Gastroesophageal sphincter (tissue), 4 donors: ENCODE results near the gene ATP6V0A4. TPM values are rescaled to one million over a fixed set of nuclear protein-coding genes. Genes with fewer than 3 reads are reported as not detected.
"Not testable (repeated sequence)": the region's sequence is repeated elsewhere in the genome, so short reads cannot be mapped to it uniquely, and the experiment has no call there.

Source experiments
- ATAC-seq: fragments of 150-250 bp; one replicate; pipeline ENCODE4 v1.9.1; 2016; ENCODE audit warnings: mild to moderate bottlenecking, moderate library complexity
- H3K27ac ChIP-seq, 4 donors: fragments of 200-600 bp; sonication (generic) in 3 of 4; 1 replicate in 3 of 4; 2 replicates in 1 of 4; pipeline ENCODE4 v1.5.1; 2016 to 2019
- H3K27me3 ChIP-seq: fragments of 200-600 bp; sonication (generic); one replicate; pipeline ENCODE4 v1.5.1; 2019
- H3K36me3 ChIP-seq, 2 donors: fragments of 200-600 bp; sonication (generic); one replicate each; pipeline ENCODE4 v1.5.1; 2019; ENCODE audit warnings: control low read depth in 1 of 2
- H3K4me1 ChIP-seq, 3 donors: fragments of 200-600 bp; sonication (generic); 1 replicate in 2 of 3; 2 replicates in 1 of 3; pipeline ENCODE4 v1.5.1; 2016 to 2019; ENCODE audit warnings: control low read depth in 2 of 3
- H3K4me3 ChIP-seq, 2 donors: fragments of 200-600 bp; sonication (generic); one replicate each; pipeline ENCODE4 v1.5.1; 2019; ENCODE audit warnings: mild to moderate bottlenecking in 1 of 2, moderate library complexity in 1 of 2
- H3K9me3 ChIP-seq, 3 donors: fragments of 200-600 bp; sonication (generic); one replicate each; pipeline ENCODE4 v1.5.1; 2017 to 2019; ENCODE audit warnings: control low read depth in 2 of 3
- CTCF ChIP-seq, 4 experiments: fragments of 200-600 bp in 2 of 4; fragments of 450-650 bp in 2 of 4; sonication (generic) in 1 of 4; IDR thresholded peaks; one replicate each; pipeline ENCODE4 v1.5.1; 2017 to 2019; ENCODE audit warnings: antibody characterized with exemption in 4 of 4, mild to moderate bottlenecking in 2 of 4, moderate library complexity in 2 of 4
- EP300 ChIP-seq: sonication (generic); formaldehyde crosslinking; IDR thresholded peaks from one replicate; pipeline ENCODE4 v1.6.1; 2017; ENCODE audit warnings: antibody characterized with exemption, mild to moderate bottlenecking
- POLR2A ChIP-seq, 2 donors: fragments of 450-650 bp; IDR thresholded peaks; one replicate each; pipeline ENCODE4 v1.6.1; 2017; ENCODE audit warnings: antibody characterized with exemption in 2 of 2, mild to moderate bottlenecking in 2 of 2, moderate library complexity in 1 of 2
- POLR2AphosphoS5 ChIP-seq: sonication (generic); formaldehyde crosslinking; IDR thresholded peaks from one replicate; pipeline ENCODE4 v1.6.1; 2017; ENCODE audit warnings: antibody characterized with exemption
- WGBS, 2 donors: methylation state at CpG; one replicate each; pipeline ENCODE4 v1.1.5; 2018; ENCODE audit warnings: low coverage in 1 of 2; 5-methylcytosine and 5-hydroxymethylcytosine counted together
- total RNA-seq, 4 donors: library from RNA; depleted of rRNA; stranded (reverse); fragments of >200 nt; gene quantifications; one replicate each; pipeline ENCODE4 v1.1.0, GENCODE V29; 2016

The ATP6V0A4 gene
- total RNA-seq, 4 donors from 2014 or later = 0.82 TPM; not detected in 3

- WGBS, 2 donors = 64 to 69% methylated on average over 2 to 5 of the region's 5 CpGs
Measured at GRCh38 chr7:138691178-138691577, 106.8 kb downstream of the ATP6V0A4 start.

GRCh38 chr7:138690495-138690894 is 107.5 kb downstream of the ATP6V0A4 start:
- TF ChIP-seq CTCF (IDR thresholded peaks at IDR 0.05) = no peak
- no peak for TF ChIP-seq EP300
- no peak for TF ChIP-seq POLR2AphosphoS5
- no peaks in the 10 kb centered on the region for H3K9me3 ChIP-seq
- H3K4me3 ChIP-seq = no peak overlapping the region
- H3K27me3 ChIP-seq = no peaks in the 10 kb centered on the region
- H3K4me1 ChIP-seq = no peaks in the 10 kb centered on the region
- 89 to 100% methylated on average over 1 to 2 of the region's 2 CpGs for WGBS, 2 donors
- ATAC-seq = no peak
- H3K36me3 ChIP-seq = no peaks in the 10 kb centered on the region
- H3K27ac ChIP-seq = no peak overlapping the region

More at GRCh38 chr7:138691178-138691577, 106.8 kb downstream of the ATP6V0A4 start:
- TF ChIP-seq POLR2AphosphoS5 = no peak
- TF ChIP-seq EP300 = no peak
- TF ChIP-seq POLR2A (IDR thresholded peaks at IDR 0.05) = no peak
- TF ChIP-seq CTCF (IDR thresholded peaks at IDR 0.05) = no peak
- Histone ChIP-seq H3K9me3 (no peaks in the 10 kb centered on the region), H3K4me3 (no peak overlapping the region), H3K36me3 (no peaks in the 10 kb centered on the region), H3K4me1 (no peaks in the 10 kb centered on the region), H3K27me3 (no peaks in the 10 kb centered on the region), H3K27ac (no peak overlapping the region)
- no peak for ATAC-seq

- not testable (repeated sequence) for H3K9me3 ChIP-seq, H3K27ac ChIP-seq, ATAC-seq, H3K27me3 ChIP-seq, H3K4me3 ChIP-seq, H3K4me1 ChIP-seq, H3K36me3 ChIP-seq
- WGBS, 2 donors = 67 to 100% methylated on average over 1 to 2 of the region's 6 CpGs
Measured at GRCh38 chr7:138688037-138688436, 110.0 kb downstream of the ATP6V0A4 start.

- H3K27me3 ChIP-seq = no peaks in the 10 kb centered on the region
- no peak for ATAC-seq
- no peak overlapping the region for H3K4me3 ChIP-seq
Measured at GRCh38 chr7:138684340-138684739, 113.7 kb downstream of the ATP6V0A4 start.

GRCh38 chr7:138679793-138680192 is 118.2 kb downstream of the ATP6V0A4 start:
- H3K4me3 ChIP-seq = no peak overlapping the region
- H3K36me3 ChIP-seq = no peaks in the 10 kb centered on the region
- no peaks in the 10 kb centered on the region for H3K9me3 ChIP-seq
- TF ChIP-seq POLR2A (IDR thresholded peaks at IDR 0.05) (no peak), CTCF (IDR thresholded peaks at IDR 0.05) (no peak), POLR2AphosphoS5 (no peak), EP300 (no peak)
- no peak overlapping the region for H3K27ac ChIP-seq
- H3K27me3 ChIP-seq = no peaks in the 10 kb centered on the region
- ATAC-seq = no peak
- WGBS, 2 donors = 81 to 84% methylated on average over 5 of the region's 5 CpGs
- H3K4me1 ChIP-seq = no peaks in the 10 kb centered on the region

More at GRCh38 chr7:138684340-138684739, 113.7 kb downstream of the ATP6V0A4 start:
- TF ChIP-seq POLR2AphosphoS5 (no peak), EP300 (no peak), CTCF (IDR thresholded peaks at IDR 0.05) (no peak), POLR2A (IDR thresholded peaks at IDR 0.05) (no peak)
- H3K9me3 ChIP-seq = no peaks in the 10 kb centered on the region
- H3K36me3 ChIP-seq = no peaks in the 10 kb centered on the region
- H3K27ac ChIP-seq = no peak overlapping the region
- H3K4me1 ChIP-seq = no peaks in the 10 kb centered on the region
- WGBS, 2 donors = 75 to 90% methylated on average over 3 of the region's 3 CpGs
